ENCODE measurements around the gene MAN1C1. TPM values are rescaled to one million over a fixed set of nuclear protein-coding genes. Genes with fewer than 3 reads are reported as not detected.

Gene MAN1C1
- polyA plus RNA-seq, 3 donors from 2014 or later = 0.48 to 2.8 (median 1.2) TPM

GRCh38 chr1:25772164-25772563 lies 155.6 kb downstream of the MAN1C1 start:
- no peak overlapping the region for H3K27ac Mint-ChIP-seq
- peaks cover 18 to 22% of the 10 kb centered on the region in 2 donors for H3K4me1 Mint-ChIP-seq
- peaks cover 0 to 18% (median 12%) of the 10 kb centered on the region in 3 donors for H3K36me3 Mint-ChIP-seq
- no peak for DNase-seq
- peaks cover 1 to 5% (median 4%) of the 10 kb centered on the region in 3 donors for H3K27me3 Mint-ChIP-seq (ENCODE audit: low read depth in 3 of 3)
- H3K9me3 Mint-ChIP-seq = no peaks in the 10 kb centered on the region
- no peak overlapping the region for H3K4me3 Mint-ChIP-seq

GRCh38 chr1:25772692-25773245 lies 156.2 kb downstream of the MAN1C1 start:
- peak overlapping the region in 1 of 6 donors; percentile 50 for H3K27ac Mint-ChIP-seq
- peaks cover 18 to 22% of the 10 kb centered on the region in 2 donors for H3K4me1 Mint-ChIP-seq
- H3K27me3 Mint-ChIP-seq (ENCODE audit: low read depth in 3 of 3) = peaks cover 4 to 6% (median 5%) of the 10 kb centered on the region in 3 donors
- DNase-seq = no peak
- peaks cover 0 to 18% (median 12%) of the 10 kb centered on the region in 3 donors for H3K36me3 Mint-ChIP-seq
- no peaks in the 10 kb centered on the region for H3K9me3 Mint-ChIP-seq
- H3K4me3 Mint-ChIP-seq = no peak overlapping the region

GRCh38 chr1:25773441-25774125 lies 157.0 kb downstream of the MAN1C1 start:
- no peak for DNase-seq
- H3K9me3 Mint-ChIP-seq = no peaks in the 10 kb centered on the region
- peaks cover 0 to 18% (median 12%) of the 10 kb centered on the region in 3 donors for H3K36me3 Mint-ChIP-seq
- peaks cover 18 to 22% of the 10 kb centered on the region in 2 donors for H3K4me1 Mint-ChIP-seq
- H3K27me3 Mint-ChIP-seq (ENCODE audit: low read depth in 3 of 3) = peaks cover 3 to 6% (median 5%) of the 10 kb centered on the region in 3 donors
- H3K4me3 Mint-ChIP-seq = no peak overlapping the region
- no peak overlapping the region for H3K27ac Mint-ChIP-seq

- Mint-ChIP-seq H3K4me1 (peaks cover 18 to 22% of the 10 kb centered on the region in 2 donors), H3K27me3 (ENCODE audit: low read depth in 3 of 3) (peaks cover 2 to 6% (median 5%) of the 10 kb centered on the region in 3 donors), H3K9me3 (no peaks in the 10 kb centered on the region), H3K36me3 (peaks cover 0 to 18% (median 12%) of the 10 kb centered on the region in 3 donors), H3K4me3 (peak overlapping the region in 3 of 5 donors; percentile 26 to 62 (median 50)), H3K27ac (peak overlapping the region in 4 of 6 donors; percentile 0 to 33 (median 20))
- no peak for DNase-seq
Measured at GRCh38 chr1:25774206-25774803, 157.7 kb downstream of the MAN1C1 start.

GRCh38 chr1:25774921-25775771 lies 158.6 kb downstream of the MAN1C1 start:
- Mint-ChIP-seq H3K4me1 (peaks cover 18 to 22% of the 10 kb centered on the region in 2 donors), H3K9me3 (no peaks in the 10 kb centered on the region)

GRCh38 chr1:25779388-25779787 lies 162.8 kb downstream of the MAN1C1 start:
- Mint-ChIP-seq H3K4me3 (no peak overlapping the region), H3K9me3 (no peaks in the 10 kb centered on the region), H3K36me3 (peaks cover 0 to 6% (median 5%) of the 10 kb centered on the region in 3 donors), H3K27me3 (ENCODE audit: low read depth in 3 of 3) (peaks cover 0 to 4% (median 2%) of the 10 kb centered on the region in 3 donors), H3K27ac (no peak overlapping the region), H3K4me1 (peaks cover 14% of the 10 kb centered on the region in 2 donors)
- no peak for DNase-seq

More at GRCh38 chr1:25774921-25775771, 158.6 kb downstream of the MAN1C1 start:
- Mint-ChIP-seq H3K36me3 (peaks cover 0 to 18% (median 12%) of the 10 kb centered on the region in 3 donors), H3K4me3 (peak overlapping the region; percentile 26 to 65 (median 50)), H3K27me3 (ENCODE audit: low read depth in 3 of 3) (peaks cover 2 to 6% (median 5%) of the 10 kb centered on the region in 3 donors), H3K27ac (peak overlapping the region; percentile 0 to 71 (median 39))
- DNase-seq = peak; percentile 62 to 71 (median 65)

GRCh38 chr1:25779894-25780293 lies 163.3 kb downstream of the MAN1C1 start:
- no peak for DNase-seq
- peaks cover 0 to 4% (median under 1%) of the 10 kb centered on the region in 3 donors for H3K27me3 Mint-ChIP-seq (ENCODE audit: low read depth in 3 of 3)
- H3K9me3 Mint-ChIP-seq = no peaks in the 10 kb centered on the region
- peaks cover 9% of the 10 kb centered on the region in 2 donors for H3K4me1 Mint-ChIP-seq
- no peak overlapping the region for H3K27ac Mint-ChIP-seq
- peaks cover 0 to 6% (median 5%) of the 10 kb centered on the region in 3 donors for H3K36me3 Mint-ChIP-seq
- H3K4me3 Mint-ChIP-seq = no peak overlapping the region

GRCh38 chr1:25780318-25781129 lies 163.9 kb downstream of the MAN1C1 start:
- Mint-ChIP-seq H3K4me1 (peaks cover 3% of the 10 kb centered on the region in 2 donors), H3K4me3 (no peak overlapping the region), H3K27ac (no peak overlapping the region), H3K9me3 (no peaks in the 10 kb centered on the region), H3K27me3 (ENCODE audit: low read depth in 3 of 3) (peaks cover 0 to 6% (median 0%) of the 10 kb centered on the region in 3 donors), H3K36me3 (peaks cover 0 to 6% (median 5%) of the 10 kb centered on the region in 3 donors)
- no peak for DNase-seq

GRCh38 chr1:25781130-25781433 lies 164.5 kb downstream of the MAN1C1 start:
- H3K9me3 Mint-ChIP-seq = no peaks in the 10 kb centered on the region
- DNase-seq = no peak
- H3K27me3 Mint-ChIP-seq (ENCODE audit: low read depth in 3 of 3) = peaks cover 0 to 6% (median 0%) of the 10 kb centered on the region in 3 donors
- no peak overlapping the region for H3K4me3 Mint-ChIP-seq
- H3K4me1 Mint-ChIP-seq = no peaks in the 10 kb centered on the region
- H3K36me3 Mint-ChIP-seq = peaks cover 0 to 6% (median 5%) of the 10 kb centered on the region in 3 donors
- no peak overlapping the region for H3K27ac Mint-ChIP-seq

- H3K36me3 Mint-ChIP-seq = peaks cover 0 to 6% (median 5%) of the 10 kb centered on the region in 3 donors
- H3K27ac Mint-ChIP-seq = no peak overlapping the region
- no peaks in the 10 kb centered on the region for H3K4me1 Mint-ChIP-seq
- H3K9me3 Mint-ChIP-seq = no peaks in the 10 kb centered on the region
- no peak for DNase-seq
- peaks cover 0 to 2% (median 0%) of the 10 kb centered on the region in 3 donors for H3K27me3 Mint-ChIP-seq (ENCODE audit: low read depth in 3 of 3)
- H3K4me3 Mint-ChIP-seq = no peak overlapping the region
Measured at GRCh38 chr1:25782608-25783201, 166.1 kb downstream of the MAN1C1 start.

GRCh38 chr1:25784575-25785051 lies 168.0 kb downstream of the MAN1C1 start:
- Mint-ChIP-seq H3K36me3 (peaks cover 0 to 9% (median 6%) of the 10 kb centered on the region in 3 donors), H3K27ac (no peak overlapping the region), H3K9me3 (no peaks in the 10 kb centered on the region), H3K4me3 (no peak overlapping the region), H3K27me3 (ENCODE audit: low read depth in 3 of 3) (peaks cover 0 to 2% (median 0%) of the 10 kb centered on the region in 3 donors), H3K4me1 (no peaks in the 10 kb centered on the region)
- no peak for DNase-seq

GRCh38 chr1:25785333-25786067 lies 168.9 kb downstream of the MAN1C1 start:
- peaks cover 0 to 2% (median 0%) of the 10 kb centered on the region in 3 donors for H3K27me3 Mint-ChIP-seq (ENCODE audit: low read depth in 3 of 3)
- H3K4me1 Mint-ChIP-seq = no peaks in the 10 kb centered on the region
- H3K4me3 Mint-ChIP-seq = no peak overlapping the region
- DNase-seq = no peak
- no peaks in the 10 kb centered on the region for H3K9me3 Mint-ChIP-seq
- H3K36me3 Mint-ChIP-seq = peaks cover 0 to 9% (median 6%) of the 10 kb centered on the region in 3 donors
- no peak overlapping the region for H3K27ac Mint-ChIP-seq

Data from immature natural killer cell (primary cell).